HepG2 (cell line): ENCODE results near the gene RBP2.

Experiments used
- BHLHE40 ChIP-seq: IDR thresholded peaks from 2 replicates; pipeline ENCODE4 v1.6.1; 2011; ENCODE audit warnings: low read length, improper control_type of control experiment
- CHD2 ChIP-seq: IDR thresholded peaks from 2 replicates; pipeline ENCODE4 v1.6.1; 2011; ENCODE audit warnings: low read depth, low read length, improper control_type of control experiment
- CHD4 ChIP-seq: fragments of 200-600 bp; sonication (generic); IDR thresholded peaks from 2 replicates; pipeline ENCODE4 v1.7.0; 2017; ENCODE audit warnings: mild to moderate bottlenecking, low read length, borderline replicate concordance
- EP300 ChIP-seq, 3 experiments: sonication (generic) in 1 of 3; formaldehyde crosslinking in 1 of 3; IDR thresholded peaks; 2 replicates each; pipeline versions ENCODE4 v1.5.1 to v1.6.1; 2011 to 2020; ENCODE audit warnings: low read depth in 2 of 3, low read length in 2 of 3, borderline replicate concordance in 1 of 3, improper control_type of control experiment in 1 of 3, mild to moderate bottlenecking in 1 of 3, missing genetic modification reagents in 1 of 3, moderate library complexity in 1 of 3
- FOXK1 ChIP-seq: sonication (generic); formaldehyde crosslinking; IDR thresholded peaks from 2 replicates; pipeline ENCODE4 v1.4.0; 2020; ENCODE audit warnings: low read depth, missing genetic modification reagents, borderline replicate concordance
- HNRNPUL1 ChIP-seq: fragments of 200-400 bp; formaldehyde crosslinking; IDR thresholded peaks from 2 replicates; pipeline ENCODE4 v1.6.1; 2017; ENCODE audit warnings: low read depth, mild to moderate bottlenecking, low read length, moderate library complexity
- JUND ChIP-seq: sonication (generic); formaldehyde crosslinking; IDR thresholded peaks from 2 replicates; pipeline ENCODE4 v1.8.0; 2022; ENCODE audit warnings: mild to moderate bottlenecking, missing genetic modification reagents
- MAFF ChIP-seq: IDR thresholded peaks from 2 replicates; pipeline ENCODE4 v1.6.1; 2011; ENCODE audit warnings: low read depth, low read length, improper control_type of control experiment
- NBN ChIP-seq: fragments of 450-650 bp; conservative IDR thresholded peaks from 2 replicates; pipeline ENCODE4 v1.6.1; 2017
- POLR2A ChIP-seq, 2 experiments: IDR thresholded peaks; 2 replicates each; pipeline ENCODE4 v1.6.1; 2011; ENCODE audit warnings: low read depth in 2 of 2, low read length in 2 of 2, mild to moderate bottlenecking in 1 of 2, moderate library complexity in 1 of 2; ENCODE audit not compliant: insufficient read depth in 1 of 2
- ZNF441 ChIP-seq: sonication (generic); formaldehyde crosslinking; IDR thresholded peaks from 2 replicates; pipeline ENCODE4 v1.7.0; 2021; ENCODE audit warnings: missing genetic modification reagents, borderline replicate concordance
- TF ChIP-seq, protein P1 (sequence below): IDR thresholded peaks from 2 replicates; pipeline ENCODE4 v1.6.1; 2012; ENCODE audit warnings: low read depth, low read length, improper control_type of control experiment
- TF ChIP-seq, protein P2 (sequence below), 2 experiments: IDR thresholded peaks; 2 replicates each; pipeline ENCODE4 v1.6.1; 2011 to 2012; ENCODE audit warnings: low read length in 2 of 2, borderline replicate concordance in 1 of 2, low read depth in 1 of 2, mild to moderate bottlenecking in 1 of 2, moderate library complexity in 1 of 2

- TF ChIP-seq POLR2A (IDR thresholded peaks at IDR 0.05; ENCODE audit: insufficient read depth in 1 of 2, low read depth in 2 of 2, low read length in 2 of 2), result no peak
- TF ChIP-seq, protein P1, sequence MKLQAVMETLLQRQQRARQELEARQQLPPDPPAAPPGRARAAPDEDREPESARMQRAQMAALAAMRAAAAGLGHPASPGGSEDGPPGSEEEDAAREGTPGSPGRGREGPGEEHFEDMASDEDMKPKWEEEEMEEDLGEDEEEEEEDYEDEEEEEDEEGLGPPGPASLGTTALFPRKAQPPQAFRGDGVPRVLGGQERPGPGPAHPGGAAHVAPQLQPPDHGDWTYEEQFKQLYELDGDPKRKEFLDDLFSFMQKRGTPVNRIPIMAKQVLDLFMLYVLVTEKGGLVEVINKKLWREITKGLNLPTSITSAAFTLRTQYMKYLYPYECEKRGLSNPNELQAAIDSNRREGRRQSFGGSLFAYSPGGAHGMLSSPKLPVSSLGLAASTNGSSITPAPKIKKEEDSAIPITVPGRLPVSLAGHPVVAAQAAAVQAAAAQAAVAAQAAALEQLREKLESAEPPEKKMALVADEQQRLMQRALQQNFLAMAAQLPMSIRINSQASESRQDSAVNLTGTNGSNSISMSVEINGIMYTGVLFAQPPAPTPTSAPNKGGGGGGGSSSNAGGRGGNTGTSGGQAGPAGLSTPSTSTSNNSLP, result no peak
- TF ChIP-seq CHD2, result no peak
- TF ChIP-seq JUND (CRISPR knock-in tag), result no peak
- TF ChIP-seq CHD4, result no peak
- no peak for TF ChIP-seq ZNF441 (CRISPR knock-in tag)
- TF ChIP-seq HNRNPUL1, result no peak
- no peak for TF ChIP-seq NBN
- no peak for TF ChIP-seq BHLHE40
- no peak for TF ChIP-seq MAFF
- TF ChIP-seq EP300 (IDR thresholded peaks at IDR 0.05; ENCODE audit: low read depth in 2 of 2, low read length in 2 of 2), result no peak
- no peak for TF ChIP-seq EP300 (CRISPR knock-in tag; IDR thresholded peaks at IDR 0.05; ENCODE audit: borderline replicate concordance)
- TF ChIP-seq, protein P2, sequence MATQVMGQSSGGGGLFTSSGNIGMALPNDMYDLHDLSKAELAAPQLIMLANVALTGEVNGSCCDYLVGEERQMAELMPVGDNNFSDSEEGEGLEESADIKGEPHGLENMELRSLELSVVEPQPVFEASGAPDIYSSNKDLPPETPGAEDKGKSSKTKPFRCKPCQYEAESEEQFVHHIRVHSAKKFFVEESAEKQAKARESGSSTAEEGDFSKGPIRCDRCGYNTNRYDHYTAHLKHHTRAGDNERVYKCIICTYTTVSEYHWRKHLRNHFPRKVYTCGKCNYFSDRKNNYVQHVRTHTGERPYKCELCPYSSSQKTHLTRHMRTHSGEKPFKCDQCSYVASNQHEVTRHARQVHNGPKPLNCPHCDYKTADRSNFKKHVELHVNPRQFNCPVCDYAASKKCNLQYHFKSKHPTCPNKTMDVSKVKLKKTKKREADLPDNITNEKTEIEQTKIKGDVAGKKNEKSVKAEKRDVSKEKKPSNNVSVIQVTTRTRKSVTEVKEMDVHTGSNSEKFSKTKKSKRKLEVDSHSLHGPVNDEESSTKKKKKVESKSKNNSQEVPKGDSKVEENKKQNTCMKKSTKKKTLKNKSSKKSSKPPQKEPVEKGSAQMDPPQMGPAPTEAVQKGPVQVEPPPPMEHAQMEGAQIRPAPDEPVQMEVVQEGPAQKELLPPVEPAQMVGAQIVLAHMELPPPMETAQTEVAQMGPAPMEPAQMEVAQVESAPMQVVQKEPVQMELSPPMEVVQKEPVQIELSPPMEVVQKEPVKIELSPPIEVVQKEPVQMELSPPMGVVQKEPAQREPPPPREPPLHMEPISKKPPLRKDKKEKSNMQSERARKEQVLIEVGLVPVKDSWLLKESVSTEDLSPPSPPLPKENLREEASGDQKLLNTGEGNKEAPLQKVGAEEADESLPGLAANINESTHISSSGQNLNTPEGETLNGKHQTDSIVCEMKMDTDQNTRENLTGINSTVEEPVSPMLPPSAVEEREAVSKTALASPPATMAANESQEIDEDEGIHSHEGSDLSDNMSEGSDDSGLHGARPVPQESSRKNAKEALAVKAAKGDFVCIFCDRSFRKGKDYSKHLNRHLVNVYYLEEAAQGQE (IDR thresholded peaks at IDR 0.05; ENCODE audit: borderline replicate concordance in 1 of 2, low read depth in 1 of 2, low read length in 2 of 2), result no peak
- no peak for TF ChIP-seq FOXK1
These were observed 55.3 kb downstream of the RBP2 start for GRCh38 chr3:139421040-139421439.
